HG02943 (cell line): Measurements from ENCODE around the gene KDM1A.
"Not testable (repeated sequence)": the region's sequence is repeated elsewhere in the genome, so short reads cannot be mapped to it uniquely, and the experiment has no call there.

Source experiments
- ATAC-seq: cut with Tn5 transposase; IDR thresholded peaks from one replicate; pipeline ENCODE4 v1.9.1; 2021; ENCODE audit warnings: mild to moderate bottlenecking, low read depth, moderate library complexity; ENCODE audit not compliant: unreplicated experiment

Gene KDM1A

DNA sequence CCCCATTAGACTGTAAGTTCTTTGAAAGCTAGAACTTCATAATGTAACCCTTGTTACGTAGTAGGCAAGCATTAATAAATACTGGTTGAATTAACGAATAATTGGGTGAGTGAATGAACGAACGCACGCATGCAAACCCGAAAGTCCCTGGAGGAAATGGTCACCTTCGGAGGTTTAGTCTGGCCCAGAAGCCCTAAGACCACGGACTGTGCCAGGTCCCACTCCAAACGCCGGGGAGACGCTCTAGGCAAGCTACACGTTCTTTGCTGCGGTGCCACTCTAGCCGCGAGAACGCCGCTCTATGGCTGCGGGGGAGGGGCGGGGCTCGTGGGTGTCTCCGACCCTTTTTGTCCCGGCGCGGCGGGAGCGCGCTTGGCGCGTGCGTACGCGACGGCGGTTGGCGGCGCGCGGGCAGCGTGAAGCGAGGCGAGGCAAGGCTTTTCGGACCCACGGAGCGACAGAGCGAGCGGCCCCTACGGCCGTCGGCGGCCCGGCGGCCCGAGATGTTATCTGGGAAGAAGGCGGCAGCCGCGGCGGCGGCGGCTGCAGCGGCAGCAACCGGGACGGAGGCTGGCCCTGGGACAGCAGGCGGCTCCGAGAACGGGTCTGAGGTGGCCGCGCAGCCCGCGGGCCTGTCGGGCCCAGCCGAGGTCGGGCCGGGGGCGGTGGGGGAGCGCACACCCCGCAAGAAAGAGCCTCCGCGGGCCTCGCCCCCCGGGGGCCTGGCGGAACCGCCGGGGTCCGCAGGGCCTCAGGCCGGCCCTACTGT, at the start of gene KDM1A:
KDM1A (plus strand) TSS at position 375 of the 769 bp plus-strand sequence; CDS start at position 504, 129 bp downstream.
- ATAC-seq, result peak; percentile 93

DNA sequence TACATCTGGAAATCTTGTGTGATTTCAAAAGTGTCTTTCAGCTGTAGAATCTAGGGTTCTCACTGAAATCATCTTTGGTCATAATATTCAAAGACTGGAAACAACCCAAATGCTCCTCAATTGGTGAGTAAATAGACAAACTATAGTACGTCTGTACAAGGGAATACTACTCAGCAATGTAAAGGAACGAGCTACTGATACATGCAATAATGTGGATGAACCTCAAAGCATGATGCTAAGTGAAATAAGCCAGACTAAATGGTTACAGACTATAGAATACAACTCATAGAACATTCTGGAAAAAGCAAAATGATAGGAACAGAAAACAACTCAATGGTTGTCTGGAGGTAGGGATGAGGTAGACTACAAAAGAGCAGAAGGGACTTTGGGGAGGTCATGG, 49.2 kb upstream of the KDM1A start:
- ATAC-seq, result no peak

DNA sequence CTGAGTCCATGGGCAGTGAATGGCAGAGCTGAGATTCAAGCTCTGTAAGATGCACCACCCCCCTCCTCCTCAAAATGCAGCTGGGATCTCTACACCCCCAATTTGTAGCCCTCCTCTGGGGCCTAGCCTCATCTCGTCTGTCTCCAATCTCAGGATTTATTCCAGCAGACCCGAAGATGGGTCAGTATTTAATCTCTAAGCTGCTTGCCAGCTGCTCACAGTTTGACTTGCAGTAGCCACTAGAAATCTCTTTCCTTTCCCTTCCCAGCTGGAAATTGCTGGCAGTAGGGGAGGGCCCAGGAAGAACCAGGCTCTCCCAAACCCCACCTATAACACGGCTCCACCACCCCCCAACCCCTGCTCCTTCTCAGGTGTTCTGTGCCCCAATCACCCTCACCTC, 48.1 kb upstream of the KDM1A start:
- ATAC-seq, result no peak

DNA sequence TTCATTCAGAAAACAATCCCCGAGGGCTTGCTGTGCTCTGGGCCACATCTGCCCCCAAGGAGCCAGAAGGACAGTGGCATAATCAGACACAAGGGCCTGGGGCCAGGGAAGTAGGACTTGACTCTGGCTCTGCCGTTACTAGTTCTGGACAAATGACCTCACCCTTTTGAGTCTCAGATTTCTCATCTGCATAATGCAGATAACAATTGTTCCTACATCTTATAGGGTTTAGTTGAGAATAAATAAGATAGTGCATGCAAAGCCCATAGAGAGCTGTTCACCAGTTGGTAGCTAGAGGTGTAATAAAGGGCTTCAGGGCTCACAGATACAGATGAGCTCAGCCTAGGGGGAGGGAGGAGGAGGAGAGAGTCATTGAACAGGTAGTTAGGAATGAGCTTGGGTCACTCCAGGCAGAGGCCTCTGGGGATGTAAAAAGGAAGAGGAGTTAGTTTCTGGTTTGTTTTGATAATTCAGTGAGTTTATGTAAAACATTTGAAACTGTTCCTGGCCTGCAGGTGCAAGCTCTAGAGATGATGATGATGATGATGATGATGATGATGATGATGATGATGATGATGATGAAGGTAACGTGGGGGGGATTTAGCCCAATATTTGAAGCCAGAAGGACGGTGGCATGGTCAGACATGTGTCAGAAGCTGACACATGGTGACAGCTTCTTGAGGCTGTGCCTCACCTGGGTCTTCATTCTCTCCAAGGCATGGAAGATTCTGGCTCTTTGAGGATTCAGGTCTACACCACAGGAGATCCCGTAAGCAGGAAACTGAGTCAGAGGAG, 47.5 kb upstream of the KDM1A start:
- no peak for ATAC-seq

DNA sequence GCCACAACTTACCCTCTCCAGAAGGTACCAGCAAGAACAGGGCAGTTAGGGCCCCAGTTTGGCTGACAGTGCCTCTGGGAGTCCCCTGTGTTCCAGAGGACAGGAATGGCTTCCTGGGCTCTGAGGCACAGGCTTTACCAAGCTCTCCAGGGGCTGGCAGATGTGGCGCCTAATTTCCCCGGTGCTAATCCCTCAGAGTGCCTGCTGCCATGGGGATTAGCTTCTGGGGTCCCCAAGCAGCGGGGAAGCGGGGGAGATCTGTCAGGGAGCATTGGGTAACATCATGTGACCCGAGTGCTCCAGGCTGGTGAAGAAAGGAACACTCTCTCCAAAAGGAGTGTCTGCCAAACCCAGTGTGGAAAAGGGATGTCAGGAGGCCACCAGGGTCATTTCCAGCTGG, 46.5 kb upstream of the KDM1A start, which contains the start of gene LACTBL1:
LACTBL1 (minus strand) TSS at position 107 of the 400 bp plus-strand sequence. CDS start 550 bp downstream, outside the sequence.
- ATAC-seq, result no peak

DNA sequence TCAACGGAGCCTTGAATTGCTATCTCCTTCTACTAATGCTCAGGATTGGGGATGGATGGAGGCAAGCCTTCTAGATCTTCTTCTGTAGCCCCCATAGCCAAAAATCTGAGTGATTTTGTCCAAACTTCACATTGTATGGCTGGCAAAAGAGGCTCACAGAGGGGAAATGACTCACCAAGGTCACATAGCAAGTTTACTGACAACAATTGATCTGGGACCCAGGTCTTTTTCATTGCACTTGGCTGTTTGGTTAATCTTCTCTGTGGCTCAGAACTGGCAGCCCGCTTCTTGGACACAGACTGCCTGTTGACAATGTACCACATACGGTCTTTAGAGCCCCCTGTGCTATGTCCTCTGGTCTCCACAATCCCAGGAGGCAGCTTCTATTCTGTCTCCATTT, 43.6 kb upstream of the KDM1A start:
- no peak for ATAC-seq

DNA sequence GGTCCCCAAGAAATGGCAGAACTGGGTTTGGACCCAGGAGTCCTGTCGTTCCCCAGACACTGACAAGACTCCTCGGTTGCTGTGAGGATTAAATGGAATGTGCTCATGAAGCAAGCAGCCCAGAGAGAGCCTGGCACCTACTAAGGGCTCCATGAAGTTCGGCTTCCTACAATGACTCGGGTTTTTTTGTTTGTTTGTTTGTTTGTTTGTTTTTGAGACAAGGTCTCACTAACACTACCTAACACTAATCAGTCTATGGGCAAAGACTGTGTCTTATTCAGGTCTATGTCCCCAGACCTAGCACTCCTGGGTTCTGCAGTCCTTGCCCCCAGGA, 43.2 kb upstream of the KDM1A start:
- ATAC-seq, result no peak

DNA sequence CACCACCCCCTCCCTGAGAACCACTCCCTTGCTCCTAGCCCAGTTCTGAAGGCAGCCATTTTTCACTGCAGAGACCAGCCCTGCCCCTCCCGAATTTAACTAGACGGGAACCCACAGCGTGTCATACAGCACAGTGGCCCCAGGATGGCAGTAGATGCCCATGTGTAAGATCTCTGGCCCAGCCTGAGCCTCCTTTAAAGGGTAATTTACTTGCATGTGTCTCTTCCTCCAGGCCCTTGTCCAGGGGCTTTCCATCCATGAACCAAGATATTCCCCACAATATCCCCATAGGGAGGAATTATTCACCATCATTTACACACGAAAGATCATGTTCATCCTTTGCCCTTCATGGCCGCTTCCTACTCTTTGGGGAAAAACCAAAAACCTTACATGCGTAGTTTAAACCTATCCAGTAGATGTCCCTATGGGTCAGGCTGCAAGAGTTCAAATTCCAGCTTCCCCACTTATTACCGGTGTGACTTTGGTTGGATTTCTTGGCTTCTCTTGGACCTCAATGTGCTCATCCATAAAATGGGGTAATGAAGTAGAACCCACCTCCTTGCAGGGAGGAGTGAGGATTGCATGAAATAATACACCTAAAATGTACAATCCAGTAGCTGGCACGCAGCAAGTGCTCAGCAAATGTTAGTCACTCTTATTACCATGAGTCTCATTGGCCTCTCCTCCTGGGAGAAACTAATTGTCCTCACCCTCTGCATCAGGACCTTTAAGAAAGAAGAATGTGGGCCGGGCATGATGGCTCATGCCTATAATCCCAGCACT, 42.6 kb upstream of the KDM1A start:
- no peak for ATAC-seq

DNA sequence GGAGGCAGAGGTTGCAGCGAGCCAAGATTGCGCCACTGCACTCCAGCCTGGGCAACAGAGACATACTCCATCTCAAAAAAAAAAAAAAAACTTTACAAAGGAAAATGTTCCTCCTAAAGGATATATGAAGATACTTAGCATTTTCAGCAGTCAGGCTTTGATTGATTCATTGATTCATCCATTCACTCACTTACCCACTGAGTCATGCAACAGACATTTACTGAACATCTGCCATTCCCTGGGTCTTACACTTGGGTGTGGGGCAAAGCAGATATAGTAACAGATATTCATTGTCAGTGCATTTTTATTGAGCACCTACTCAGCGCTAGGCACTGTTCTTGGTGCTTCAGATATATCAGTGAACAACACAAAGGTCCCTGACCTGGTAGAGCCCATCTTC, 41.0 kb upstream of the KDM1A start:
- ATAC-seq, result no peak

DNA sequence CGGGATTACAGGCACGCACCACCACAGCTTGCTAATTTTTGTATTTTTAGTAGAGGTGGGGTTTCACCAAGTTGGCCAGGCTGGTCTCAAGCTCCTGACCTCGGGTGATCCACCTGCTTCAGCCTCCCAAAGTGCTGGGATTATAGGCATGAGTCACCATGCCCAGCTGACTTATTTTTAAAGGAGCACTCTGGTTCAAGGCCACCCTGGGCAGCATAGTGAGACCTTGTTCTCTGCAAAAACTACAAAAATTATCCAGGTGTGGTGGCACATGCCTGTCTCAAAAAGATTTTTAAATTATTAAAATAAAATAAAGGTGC, 38.8 kb upstream of the KDM1A start:
- not testable (repeated sequence) for ATAC-seq

DNA sequence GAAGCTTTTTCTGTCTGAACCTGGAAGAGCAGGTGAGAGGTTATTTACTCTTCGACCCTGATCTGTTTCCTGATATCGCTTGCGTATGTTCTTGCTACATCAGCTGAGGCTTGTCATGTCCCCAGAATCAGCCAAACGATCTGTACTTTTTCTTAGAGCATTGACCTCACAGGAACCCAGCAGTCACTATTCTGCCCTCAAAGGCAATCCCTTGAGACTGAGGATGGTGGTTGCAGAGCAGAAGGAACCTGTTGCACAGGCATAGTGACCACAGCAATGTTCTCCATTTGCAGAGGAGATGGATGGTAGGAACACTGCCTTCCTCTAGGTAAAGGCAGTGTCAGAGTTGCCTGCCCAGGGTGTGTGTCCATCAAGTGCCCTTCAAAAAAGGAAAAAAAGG, 35.3 kb upstream of the KDM1A start:
- ATAC-seq, result no peak

DNA sequence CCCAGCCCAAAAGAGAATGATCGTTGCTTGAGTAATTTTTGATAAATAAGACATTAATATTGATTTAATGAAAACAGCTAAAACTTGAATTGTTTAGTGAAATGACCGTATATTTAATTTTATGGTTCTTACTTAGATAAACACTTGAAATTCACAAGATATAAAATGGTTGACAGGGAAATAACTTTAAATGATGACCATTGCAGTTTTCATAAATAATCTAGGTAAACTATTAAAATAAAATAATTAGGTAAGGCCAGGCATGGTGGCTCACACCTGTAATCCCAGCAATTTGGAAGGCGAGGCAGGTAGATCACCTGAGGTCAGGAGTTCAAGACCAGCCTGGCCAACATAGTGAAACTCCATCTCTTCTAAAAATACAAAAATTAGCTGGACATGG, 26.9 kb upstream of the KDM1A start:
- ATAC-seq, result not testable (repeated sequence)

DNA sequence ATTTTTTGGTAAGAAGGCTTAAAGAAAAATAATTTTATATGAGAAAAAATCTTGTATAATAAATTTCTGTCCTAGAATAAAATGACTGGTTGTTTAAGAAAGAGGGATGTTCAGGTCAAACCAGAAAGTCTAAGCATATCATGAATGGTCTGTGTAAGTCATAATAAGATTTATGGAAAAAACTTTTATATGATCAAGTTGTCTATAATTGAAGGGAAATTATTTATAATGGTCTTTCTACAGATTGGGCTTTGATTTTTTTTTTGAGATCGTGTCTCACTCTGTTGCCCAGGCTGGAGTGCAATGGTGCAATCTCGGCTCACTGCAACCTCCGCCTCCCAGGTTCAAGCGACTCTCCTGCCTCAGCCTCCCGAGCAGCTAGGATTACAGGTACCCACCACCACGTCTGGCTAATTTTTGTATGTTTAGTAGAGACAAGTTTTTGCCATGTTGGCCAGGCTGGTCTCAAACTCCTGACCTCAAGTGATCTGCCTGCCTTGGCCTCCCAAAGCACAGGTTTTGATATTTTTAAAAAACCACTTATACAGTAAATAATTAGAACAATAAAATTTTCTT, 26.0 kb upstream of the KDM1A start:
- ATAC-seq, result not testable (repeated sequence)

DNA sequence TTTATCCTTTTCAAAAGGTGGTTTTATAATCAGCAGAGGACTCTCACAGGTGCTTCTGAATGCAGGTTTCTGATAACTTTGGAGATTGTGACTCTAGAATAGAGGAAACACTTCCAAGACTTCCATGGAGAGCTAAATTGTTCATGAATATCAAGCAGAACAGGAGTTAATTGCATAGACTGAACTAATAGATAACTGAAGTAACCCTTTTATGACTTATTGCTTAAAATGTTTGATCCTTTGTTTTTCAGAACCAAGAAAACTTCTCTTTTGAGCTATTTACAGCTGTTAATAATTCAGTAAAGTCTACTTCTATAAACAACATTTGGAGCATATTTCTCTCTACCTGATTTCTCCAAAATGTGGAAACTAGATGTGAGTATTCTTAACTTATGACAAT, 23.5 kb upstream of the KDM1A start:
- no peak for ATAC-seq

DNA sequence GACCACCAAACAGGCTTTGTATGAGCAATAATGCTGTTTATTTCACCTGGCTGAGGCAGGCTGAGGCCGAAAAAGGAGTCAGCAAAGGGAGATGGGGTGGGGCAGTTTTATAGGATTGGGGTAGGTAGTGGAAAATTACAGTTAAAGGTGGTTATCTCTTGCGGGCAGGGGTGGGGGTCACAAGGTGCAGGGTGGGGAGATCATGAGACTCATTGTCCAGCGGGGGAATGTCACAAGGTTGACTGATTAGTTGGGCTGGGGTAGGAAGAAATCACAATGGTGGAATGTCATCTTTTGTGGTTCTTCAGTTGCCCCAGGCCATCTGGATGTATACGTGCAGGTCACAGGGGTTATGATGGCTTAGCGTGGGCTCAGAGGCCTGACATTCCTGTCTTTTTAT, 21.7 kb upstream of the KDM1A start:
- ATAC-seq, result not testable (repeated sequence)

DNA sequence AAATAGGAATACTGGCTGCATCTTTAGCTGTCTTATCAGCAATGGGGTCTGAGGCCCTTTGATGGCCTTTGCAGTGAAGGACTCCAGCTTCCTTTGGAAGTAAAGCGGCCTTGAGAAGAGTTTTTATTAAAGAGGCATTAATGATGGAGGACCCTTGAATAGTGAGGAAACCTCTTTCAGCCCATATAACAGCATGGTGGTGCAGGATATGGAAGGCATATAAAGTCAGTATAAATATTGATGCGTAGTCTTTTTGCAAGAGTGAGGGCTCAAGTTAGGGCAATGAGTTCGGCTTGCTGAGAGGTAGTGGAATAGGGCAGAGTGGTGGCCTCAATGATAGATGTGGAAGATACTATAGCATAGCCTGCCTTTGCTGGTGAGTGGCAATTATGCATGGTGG, 19.1 kb upstream of the KDM1A start:
- not testable (repeated sequence) for ATAC-seq

DNA sequence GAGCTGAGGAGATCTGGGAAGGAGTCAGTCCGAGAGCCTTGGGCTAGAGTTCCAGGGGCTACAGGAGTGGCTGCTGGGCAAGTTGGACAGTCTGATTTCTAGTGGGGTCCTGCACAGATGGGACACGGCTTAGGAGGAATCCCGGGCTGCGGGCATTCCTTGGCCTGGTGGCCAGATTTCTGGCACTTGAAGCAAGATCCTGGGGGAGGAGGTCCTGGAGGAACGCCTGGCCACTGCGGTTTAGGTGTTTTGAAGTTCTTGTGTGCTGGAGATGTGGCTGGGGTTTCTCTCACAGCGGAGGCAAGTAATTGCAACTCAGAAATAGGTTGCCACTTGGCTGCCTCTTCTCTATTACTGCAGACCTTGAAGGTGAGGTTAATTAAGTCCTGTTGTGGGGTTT, 17.1 kb upstream of the KDM1A start:
- ATAC-seq, result not testable (repeated sequence)

DNA sequence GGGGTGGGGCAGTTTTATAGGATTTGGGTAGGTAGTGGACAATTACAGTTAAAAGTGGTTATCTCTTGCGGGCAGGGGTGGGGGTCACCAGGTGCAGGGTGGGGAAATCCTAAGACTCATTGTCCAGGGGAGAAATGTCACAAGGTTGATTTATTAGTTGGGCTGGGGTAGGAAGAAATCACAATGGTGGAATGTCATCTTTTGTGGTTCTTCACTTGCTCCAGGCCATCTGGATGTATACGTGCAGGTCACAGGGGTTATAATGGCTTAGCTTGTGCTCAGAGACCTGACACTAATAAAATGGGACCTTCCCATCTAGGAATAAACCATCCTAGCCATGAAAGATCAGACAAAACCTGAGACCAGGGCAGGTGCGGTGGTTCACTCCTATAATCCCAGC, 15.2 kb upstream of the KDM1A start:
- ATAC-seq, result no peak

DNA sequence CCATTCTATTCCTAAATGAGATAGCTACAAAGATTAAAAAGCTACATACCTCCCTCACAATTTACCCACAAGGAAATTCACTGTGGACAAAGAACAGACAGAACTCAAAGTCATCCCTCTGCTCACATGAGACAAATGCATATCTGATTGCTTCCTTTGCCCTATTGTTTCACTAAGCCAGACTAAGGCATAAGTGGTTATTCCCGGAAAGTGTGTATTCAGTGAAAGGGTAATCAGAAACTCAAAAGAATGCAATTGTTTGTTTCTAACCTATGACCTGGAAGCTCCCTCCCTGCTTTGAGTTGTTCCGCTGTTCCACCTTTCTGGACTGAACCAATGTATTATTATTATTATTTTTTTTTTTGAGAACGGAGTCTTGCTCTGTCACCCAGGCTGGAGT, 14.5 kb upstream of the KDM1A start:
- ATAC-seq, result not testable (repeated sequence)

DNA sequence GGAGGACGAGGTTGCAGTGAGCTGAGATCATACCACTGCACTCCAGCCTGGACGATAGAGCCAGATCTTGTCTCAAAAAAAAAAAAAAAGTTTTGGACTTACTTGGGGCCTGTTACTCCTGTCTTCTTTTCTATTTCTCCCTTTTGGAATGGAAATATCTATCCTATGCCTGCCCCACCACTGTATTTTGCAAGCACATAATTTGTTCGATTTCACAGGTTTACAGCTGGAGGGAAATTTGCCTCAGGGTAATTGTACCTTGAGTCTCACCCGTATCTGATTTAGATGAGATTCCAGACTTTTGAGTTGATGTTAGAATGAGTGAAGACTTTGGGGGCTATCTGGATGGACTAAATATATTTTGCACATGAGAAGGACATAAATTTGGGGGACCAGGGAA, 12.2 kb upstream of the KDM1A start:
- no peak for ATAC-seq

DNA sequence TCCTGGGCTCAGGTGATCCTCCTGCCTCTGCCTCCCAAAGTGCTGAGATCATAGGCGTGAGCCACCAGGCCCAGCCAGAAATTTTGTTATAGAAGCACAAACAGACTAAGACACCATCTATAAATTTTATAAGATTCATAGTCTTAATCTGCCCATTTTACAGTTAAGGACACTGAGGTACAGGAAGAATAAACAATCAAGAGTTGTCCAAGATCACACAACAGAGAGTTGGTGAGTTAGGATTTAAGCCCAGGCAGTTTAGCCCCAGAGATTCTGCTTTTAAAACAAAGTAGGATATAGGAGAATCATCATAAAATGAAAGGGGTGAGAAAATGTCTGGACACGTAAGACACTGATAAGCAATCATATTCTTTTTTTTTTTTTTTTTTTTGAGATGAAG, 10.4 kb upstream of the KDM1A start:
- no peak for ATAC-seq
